NCI-H526 (cell line): Measurements from ENCODE around the gene TMEM171.

ENCODE experiments used
- DNase-seq, 2 experiments: peaks; one replicate each; lab custom pipeline; 2025; lab: John Stamatoyannopoulos, UW

Gene TMEM171, protein sequence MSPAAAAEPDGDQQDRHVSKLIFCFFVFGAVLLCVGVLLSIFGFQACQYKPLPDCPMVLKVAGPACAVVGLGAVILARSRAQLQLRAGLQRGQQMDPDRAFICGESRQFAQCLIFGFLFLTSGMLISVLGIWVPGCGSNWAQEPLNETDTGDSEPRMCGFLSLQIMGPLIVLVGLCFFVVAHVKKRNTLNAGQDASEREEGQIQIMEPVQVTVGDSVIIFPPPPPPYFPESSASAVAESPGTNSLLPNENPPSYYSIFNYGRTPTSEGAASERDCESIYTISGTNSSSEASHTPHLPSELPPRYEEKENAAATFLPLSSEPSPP

DNA sequence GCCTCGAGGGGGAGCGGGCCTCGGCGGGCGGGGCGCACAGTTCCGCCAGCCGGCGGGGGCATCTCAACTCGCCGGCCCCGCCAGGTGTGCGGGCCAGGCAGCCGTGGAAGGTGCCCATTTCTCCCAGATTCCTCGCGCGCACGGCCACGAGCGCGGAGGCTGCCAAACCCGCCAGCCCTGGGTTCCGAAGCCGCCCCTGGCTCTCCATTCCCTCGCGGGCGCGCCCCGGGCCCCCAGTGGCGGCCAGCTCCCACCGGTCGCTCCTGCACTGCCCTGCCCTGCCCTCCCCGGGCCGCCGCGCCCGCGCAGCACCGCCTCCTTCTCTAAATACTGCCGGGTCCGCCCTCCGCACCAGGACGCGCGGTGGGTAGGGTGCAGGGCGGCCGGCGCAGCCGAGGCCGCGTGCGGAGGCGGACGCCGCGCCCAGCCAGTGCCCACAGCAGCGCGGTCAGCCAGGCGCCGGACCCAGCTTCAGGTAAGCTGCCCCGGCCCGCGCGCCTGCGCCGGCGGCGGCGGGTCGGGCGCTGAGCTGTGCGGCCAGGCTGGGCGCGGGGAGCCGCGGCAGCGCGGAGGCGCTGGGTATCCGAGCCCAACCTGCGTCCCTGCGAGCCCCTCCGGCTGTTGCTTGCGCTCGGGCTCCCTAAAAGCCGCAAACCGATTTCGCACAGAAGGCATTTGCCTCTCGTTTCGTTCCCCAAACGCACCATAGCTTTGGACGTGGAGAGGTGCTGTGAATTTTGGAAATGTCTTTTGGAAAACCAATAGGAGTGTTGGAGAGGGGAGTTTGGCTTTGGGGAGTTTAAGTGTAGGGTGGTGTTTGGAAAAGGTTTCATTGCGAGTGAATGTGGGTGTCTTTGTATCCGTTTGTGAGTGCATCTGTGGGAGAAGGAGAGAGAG, at the start of gene TMEM171:
Gene TMEM171, plus strand, starts transcription at position 354 of the 897 bp plus-strand sequence. CDS start 2,799 bp downstream, outside the sequence.
- peak in 1 of 2 experiments; percentile 63 for DNase-seq

DNA sequence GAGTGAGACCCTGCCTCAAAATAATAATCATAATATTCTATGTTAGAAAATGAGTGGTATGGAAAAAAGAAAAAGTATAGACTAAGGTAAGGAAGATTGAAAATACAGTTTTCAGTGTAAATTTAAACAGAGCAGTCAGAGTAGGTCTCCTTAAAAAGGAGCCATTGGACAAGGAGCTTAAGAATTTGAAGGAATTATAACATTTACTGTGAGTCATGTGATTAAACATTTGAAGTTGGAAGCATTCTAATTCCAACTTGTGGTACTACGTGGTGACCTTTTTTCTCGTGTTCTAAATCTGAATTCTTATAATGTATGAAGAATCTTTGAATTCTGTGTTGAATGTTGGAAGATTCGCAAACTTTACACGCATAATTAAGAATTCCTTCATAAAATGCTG, 39.3 kb upstream of the TMEM171 start:
- DNase-seq, result no peak

DNA sequence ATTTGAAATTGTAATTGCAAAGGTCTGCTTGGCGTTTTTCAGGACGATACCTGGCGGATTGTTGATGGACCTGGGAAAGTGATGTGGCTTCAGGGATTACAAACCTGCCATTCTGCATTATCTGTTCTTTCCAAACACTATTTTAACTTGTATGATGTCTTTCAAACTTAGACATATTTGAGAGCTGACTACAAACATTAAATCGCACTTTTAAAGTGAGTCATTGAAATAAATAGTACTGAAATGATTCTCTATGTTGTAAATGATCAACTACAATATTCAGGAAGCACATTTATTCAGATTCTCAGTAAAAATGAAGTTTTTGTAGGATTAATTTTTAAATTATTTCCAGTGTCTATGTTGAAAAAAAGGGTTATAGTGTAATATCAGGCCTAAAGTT, 32.3 kb upstream of the TMEM171 start:
- DNase-seq, result no peak

DNA sequence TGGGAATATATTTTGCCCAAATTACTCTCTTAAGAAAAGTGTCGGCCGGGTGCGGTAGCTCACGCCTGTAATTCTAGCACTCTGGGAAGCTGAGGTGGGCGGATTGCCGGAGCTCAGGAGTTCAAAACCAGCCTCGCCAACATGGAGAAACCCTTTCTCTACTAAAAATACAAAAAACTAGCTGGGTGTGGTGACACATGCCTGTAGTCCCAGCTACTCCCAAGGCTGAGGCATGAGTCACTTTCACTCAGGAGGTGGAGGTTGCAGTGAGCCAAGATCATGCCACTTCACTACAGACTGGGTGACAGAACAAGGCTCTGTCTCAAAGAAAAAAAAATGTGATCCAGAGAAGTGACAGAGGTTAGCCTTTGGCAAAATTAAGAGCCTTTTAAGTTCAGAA, 26.4 kb upstream of the TMEM171 start:
- DNase-seq, result no peak

DNA sequence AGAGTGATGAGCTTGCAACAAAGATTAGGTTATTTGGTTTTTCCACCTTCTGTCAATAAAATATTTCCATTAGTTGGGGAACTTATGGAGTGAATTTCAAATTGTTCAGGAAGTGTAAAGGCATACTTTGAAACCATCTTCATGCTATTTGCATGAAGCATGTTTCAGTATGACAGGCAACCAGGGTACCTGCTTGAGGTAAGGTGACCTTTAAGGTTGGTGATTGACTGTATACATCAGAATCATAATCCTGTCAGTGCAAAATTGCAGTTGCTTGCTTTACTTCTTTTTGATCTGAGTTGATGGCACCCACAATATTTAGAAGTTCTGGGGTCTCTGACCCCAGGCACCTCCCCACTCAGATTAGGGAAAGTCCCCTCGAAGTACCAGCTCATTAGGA, 26.0 kb upstream of the TMEM171 start:
- no peak for DNase-seq

DNA sequence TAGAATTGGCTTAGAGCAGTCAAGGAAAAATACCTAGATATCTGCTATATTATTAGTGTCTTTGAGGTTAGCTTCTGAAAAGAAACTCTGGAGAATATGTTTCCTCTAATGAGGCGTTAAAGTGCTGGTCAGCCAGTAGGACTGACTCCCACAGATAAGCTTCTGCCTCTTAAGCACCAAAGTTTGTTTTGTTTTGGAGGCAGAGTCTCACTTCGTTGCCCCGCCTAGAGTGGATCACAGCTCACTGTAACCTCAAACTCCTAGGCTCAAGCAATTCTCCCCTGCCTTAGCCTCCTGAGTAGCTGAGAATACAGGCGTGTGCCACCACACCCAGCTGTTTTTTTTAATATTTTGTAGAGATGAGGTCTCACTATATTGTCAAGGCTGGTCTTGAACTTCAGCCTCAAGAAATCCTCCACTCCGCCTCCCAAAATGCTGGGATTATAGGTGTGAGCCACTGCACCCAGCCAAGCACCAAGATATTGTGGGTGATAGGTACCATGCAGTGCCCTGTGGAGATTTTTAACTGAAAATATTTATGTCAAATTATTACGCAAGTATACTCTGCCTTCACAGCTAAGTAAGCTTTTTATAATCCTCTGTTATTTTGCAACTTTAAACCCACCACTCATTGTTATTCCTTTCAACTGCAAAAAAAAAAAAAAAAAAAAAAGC, 24.7 kb upstream of the TMEM171 start:
- no peak for DNase-seq

DNA sequence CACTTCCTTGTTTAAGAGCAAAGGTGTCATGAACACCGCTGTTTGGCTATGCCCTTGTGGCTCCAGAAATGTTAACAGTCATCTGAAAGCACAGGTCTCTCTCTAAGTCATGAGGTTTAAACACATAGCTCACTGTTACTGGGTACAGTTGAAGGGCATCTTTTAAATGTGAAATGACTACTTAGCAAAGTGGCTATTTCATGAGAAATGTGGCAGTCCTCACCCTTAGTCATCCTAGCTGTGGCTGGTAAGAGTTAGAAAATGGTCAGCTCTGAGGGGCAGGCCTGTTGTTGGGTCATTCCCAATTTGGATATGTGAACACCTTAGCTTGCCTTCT, 24.2 kb upstream of the TMEM171 start:
- no peak for DNase-seq

DNA sequence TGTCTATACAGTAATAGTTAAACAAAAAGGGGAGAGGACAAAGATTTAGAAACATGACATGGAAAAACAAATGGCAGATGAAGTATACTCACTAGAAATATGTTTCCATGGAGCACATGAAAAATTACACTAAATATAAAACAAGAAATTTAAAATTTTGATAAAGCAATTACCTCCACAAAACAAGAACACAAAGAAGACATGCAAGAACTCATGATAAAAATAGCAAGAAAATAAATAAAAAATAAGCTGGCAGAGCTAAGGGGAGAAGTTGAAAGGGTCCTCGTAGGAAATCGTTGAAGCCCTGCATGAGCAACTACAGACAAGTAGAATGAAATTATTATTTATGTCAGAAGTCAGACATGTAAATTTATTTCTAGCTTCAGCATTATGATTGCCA, 22.6 kb upstream of the TMEM171 start:
- no peak for DNase-seq

DNA sequence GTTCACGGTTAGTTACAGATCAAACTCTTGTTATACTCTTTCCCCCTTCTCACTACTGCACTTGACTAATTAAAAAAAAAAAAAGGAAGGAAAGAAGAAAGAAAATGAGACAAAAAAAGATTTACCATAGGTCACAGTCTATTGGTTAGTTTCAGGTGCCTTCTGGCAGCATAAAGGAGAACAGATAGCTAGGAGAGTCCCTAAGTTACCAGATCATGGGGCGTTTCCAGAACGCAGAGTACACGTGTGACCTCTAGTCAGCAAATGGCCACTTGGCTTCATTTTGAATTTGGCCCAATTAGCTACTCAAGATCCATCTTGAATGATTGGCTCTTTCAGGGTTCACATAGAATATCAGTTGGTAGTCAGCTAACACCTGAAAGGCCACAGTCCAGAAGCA, 20.3 kb upstream of the TMEM171 start:
- DNase-seq, result no peak

DNA sequence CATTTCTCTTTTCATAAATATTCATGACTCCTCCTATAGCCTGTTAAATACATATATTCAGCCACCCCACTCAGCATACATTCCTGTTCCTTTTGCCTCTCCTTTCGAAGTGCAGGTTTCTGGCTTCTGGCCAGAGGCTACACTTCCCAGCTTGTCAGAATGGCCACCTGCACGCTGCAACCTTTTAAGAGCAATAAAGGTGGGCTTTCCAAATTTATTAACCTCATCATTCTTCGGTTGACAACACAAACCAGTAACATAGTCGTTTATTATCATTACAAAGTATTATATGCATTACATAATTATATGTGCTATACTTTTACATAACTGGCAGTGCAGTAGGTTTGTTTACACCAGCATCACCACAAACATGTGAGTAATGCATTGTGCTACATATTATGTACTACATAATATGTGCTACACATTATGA, 16.5 kb upstream of the TMEM171 start:
- no peak for DNase-seq

DNA sequence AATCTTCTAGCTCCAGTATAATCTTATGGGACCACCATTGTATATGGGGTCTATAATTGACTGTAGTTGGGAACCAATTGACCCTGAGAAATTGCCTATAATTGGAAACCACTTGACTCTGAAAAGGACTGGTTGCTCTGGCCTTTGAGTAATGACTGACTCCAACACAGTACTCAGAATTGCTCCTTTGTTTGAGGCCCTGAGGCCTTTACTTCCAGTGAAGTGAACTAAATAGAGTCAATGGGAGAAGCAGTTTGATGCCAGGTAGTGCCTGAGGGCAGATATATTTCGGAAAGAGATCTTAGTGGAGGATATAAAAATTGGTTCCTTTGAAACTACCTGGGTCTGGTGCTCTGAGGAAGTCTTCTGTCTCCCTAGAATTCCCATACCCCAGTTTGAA, 16.0 kb upstream of the TMEM171 start:
- DNase-seq, result no peak

DNA sequence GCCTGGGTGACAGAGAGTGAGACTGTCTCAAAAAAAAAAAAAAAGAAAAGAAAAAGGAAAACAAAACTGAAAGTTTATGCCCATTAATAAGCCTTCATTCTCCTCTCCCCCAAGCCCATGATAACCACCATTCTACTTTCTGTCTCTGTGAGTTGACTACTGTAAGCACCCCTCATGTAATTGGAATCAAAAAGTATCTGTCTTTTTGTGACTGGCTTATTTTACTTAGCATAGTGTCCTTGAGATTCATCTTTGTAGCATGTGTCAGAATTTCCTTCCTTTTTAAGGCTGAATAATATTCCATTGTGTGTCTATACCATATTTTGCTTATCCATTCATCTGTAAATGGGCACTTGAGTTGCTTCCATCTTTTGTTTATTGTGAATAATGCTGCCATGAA, 14.0 kb upstream of the TMEM171 start:
- DNase-seq, result no peak

DNA sequence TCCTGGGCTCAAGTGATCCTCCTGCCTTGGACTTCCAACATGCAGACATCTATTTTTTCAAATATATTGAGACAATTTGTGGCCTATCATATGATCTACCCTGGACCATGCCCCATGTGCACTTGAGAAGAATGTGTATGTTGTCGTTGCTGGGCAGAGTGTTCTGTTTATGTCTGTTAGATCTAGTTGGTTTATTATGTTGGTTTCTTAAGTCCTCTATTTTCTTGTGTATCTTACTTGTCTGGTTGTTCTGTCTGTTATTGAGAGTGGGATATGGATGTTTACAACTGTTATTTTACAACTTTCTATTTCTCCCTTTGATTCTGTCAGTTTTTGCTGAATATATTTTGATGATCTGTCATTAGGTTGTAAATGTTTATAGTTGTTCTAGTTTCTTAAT, 10.2 kb upstream of the TMEM171 start:
- DNase-seq, result no peak

DNA sequence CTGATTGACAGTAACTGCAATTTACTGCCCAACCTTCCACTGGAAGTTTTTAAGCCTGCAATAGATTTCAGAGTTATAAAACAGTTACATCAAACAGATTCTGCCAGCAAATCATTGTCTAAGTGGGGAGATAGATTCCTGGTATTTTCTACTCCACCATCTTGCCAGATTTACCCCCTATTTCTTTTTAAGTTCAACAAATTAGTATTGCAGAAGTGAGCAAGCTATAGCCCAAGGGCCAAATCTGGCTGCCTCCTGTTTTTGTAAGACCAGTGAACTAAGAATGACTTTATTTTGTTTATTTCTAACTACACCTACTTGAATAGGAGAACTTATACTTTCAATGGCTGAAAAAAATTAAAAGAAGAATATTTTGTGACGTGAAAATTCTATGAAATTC, 8.8 kb upstream of the TMEM171 start:
- no peak for DNase-seq

DNA sequence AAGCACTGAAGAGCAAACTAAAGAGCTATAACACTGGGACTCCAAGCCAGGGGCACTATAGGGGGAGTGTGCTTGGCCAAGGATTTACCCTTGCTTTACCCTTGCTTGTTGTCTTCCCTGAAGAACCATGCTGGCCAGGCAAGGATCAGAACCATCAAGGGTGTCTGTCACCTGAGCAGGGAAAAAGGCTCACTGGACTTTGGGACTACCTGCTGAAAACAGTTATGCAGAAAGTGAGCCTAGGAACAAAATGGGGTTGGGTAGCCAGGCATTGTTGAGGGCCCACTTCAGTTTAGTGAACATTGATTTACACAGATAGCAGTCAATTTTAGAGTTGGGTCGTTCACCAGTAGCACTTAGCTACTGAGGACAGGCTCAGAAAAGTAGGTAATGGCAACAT, 8.0 kb upstream of the TMEM171 start:
- DNase-seq, result no peak

DNA sequence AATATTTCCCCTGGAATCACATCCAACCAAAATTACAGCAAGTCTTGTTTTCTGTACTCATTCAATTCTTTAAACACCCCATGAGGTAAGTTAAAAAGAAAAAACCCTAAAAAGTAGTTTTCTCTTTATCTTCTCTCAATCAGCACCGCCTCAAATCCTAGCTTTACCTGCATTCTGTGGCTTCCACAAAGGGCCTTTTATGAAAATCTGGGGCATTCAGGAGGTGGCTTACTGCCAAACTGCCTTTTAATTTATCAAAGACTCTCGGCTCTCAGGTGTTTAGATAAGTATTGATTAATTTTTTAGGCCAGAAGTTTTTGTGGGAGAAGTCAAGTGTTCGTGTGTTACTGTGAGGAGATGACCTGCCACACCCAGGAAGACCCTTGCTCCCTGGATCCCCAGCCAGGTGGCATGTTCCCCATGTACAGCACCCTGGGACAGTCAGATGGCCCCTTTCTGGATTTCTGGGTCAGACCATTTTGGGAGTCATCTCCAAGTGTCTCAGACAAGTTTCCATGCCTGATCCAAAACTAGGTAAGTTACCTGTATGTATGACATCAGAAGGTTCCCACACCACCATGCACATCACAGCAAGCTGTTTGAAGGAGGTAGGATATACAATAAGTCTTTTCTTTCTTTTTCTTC, 6.2 kb upstream of the TMEM171 start:
- no peak for DNase-seq

DNA sequence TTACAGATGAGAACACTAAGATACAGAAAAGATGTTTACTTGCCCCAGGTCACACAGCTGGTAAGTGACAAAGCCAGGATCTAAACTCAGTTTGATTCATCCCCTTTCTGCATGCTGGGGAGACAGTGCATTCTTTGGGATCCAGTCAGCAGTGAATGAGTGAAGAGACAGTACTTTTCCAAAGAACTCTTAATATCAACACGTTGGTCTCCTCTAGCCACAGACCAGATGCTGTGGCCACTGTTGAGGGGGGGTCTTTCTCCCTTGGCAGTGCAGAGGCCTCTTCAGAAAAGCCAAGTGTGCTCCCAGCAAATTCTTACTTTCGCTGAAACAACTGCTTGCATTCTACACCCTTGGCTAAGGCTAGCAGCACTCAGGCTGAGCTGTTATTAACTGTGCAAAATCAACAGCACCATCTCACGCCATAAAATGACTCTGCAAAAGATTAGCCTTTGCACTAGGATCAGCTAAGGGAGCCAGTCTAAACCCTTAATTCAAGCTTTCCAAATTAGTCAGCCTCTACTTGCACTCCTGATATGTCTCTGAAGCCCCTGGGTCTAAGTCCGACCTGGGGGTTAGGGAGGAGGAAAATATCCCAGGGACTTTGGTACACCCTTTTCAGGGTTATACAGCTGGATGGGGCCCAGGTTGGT, 4.8 kb upstream of the TMEM171 start:
- no peak for DNase-seq

DNA sequence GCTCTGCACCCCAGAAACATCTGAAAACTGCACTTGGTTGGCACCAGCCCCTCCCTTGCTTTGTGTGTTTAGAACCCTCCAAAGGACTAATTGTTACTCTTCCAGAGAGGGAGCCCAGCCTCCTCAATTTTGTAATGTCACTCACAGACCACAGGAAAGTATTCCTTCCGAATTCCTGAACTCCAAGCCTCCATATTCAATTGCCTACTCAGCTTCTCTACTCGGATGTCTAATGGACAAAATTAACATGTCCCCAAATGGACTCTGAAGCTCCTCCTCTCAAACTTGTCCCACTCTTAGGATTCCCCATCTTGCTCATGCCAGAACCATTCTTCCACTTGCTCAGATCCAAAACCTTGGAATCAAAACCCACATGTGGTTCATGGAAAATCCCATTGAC, 3.9 kb upstream of the TMEM171 start:
- no peak for DNase-seq

DNA sequence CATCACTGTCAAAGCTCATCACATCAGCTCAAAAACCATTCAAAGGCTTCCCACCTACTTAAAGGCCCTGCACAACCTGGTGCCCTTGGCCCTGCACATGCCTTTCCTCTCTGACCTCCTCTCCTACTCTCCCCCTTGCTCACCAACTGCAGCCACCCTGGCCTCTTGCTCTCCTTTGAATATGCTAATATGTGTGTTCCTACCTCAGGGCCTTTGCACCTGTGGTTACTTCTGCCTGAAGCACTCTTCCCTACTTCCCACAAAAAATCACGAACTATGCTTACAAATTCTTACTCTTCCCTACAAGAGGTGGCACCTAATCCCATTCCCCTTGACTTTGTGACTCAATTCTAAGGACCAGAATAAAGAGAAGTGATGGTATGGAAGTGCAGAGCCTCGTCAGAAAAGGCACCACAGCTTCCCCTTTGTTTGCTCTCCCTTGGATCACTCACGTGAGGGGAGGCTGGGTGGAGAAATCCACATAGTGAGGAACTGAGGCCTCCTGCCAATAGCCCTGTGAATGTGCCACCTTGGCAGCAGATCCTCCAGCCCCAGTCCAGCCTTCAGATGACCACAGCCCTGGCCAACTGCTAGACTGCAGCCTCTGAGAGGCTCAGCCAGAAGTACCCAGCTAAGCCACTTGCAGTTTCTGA, 3.2 kb upstream of the TMEM171 start:
- DNase-seq, result no peak

DNA sequence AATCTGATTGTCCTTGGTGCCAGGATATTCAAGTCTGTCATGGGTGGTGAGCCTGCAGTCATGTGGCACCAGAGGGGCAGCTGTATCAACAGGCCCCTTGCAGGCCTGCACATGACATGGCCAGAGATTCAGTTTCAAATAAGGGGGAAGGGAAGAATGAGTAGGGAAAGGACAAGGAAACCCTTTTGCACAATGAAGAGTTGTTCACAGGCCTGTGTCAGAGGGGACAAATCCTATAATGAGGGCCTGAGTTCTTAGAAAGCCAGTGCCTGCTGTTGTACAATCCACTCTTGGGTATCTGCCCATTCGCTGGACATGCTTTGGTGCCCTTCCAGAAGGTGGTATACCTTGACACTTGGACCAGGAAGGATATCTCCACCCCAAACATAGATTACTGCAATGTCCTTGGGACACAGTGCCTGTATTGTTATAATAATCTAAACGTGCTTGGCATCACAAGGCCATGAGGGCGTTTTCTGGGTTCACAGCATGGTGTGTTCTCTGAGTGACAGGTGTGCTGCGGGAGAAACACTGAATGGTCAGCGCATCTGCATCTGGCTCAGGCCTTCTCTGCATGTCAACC, 1.9 kb upstream of the TMEM171 start:
- peak in 1 of 2 experiments; percentile 6 for DNase-seq
